ENCODE data around the gene TRIP10.

The TRIP10 gene

GRCh38 chr19:6765738-6766356 is 26.4 kb downstream of the TRIP10 start:
- TF ChIP-seq, protein P1, sequence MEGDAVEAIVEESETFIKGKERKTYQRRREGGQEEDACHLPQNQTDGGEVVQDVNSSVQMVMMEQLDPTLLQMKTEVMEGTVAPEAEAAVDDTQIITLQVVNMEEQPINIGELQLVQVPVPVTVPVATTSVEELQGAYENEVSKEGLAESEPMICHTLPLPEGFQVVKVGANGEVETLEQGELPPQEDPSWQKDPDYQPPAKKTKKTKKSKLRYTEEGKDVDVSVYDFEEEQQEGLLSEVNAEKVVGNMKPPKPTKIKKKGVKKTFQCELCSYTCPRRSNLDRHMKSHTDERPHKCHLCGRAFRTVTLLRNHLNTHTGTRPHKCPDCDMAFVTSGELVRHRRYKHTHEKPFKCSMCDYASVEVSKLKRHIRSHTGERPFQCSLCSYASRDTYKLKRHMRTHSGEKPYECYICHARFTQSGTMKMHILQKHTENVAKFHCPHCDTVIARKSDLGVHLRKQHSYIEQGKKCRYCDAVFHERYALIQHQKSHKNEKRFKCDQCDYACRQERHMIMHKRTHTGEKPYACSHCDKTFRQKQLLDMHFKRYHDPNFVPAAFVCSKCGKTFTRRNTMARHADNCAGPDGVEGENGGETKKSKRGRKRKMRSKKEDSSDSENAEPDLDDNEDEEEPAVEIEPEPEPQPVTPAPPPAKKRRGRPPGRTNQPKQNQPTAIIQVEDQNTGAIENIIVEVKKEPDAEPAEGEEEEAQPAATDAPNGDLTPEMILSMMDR (IDR thresholded peaks at IDR 0.05), result no peak

DNA sequence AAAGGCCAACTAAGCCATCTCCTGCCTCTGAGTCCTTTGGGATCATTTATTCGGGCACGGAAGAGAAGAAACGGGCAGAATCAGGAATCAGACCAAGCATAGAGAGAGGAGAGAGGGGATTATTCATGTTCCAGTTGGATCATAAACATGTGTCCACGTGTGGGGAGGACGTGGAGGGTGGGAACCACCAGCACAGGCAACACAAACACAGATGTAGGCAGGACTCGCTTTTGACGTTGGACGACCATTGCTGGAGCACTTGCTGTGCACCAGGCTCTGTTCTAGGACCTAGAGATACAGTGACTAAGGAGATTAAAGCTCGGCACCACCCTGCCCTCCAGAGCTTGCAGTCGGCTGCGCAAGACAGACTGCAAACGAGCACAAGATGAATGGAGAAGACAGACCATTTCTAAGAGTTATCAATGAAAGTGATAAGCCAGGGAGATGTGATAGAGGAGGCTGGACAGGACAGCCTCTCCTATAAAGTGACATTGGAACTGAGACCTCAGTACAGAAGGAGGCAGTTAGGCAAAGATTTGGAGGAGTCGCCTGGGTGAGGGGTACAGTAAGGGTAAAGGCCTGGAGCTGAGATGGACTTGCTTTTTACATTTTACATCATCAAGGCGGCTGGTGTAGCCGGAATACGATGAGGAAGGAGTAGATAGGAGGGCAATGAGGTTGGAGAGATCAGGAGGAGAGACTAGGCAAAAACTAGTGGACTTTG is 27.0 kb downstream of the TRIP10 start:
- TF ChIP-seq, protein P1 (IDR thresholded peaks at IDR 0.05), result no peak

- TF ChIP-seq, protein P1 (IDR thresholded peaks at IDR 0.05), result no peak
These were observed 27.5 kb downstream of the TRIP10 start for GRCh38 chr19:6767081-6767356.

GRCh38 chr19:6767357-6768235 is 28.1 kb downstream of the TRIP10 start, which contains the start of gene SH2D3A:
Gene SH2D3A (minus strand): TSS chr19:6767435. CDS start chr19:6763748, 3,687 bp downstream.
- TF ChIP-seq, protein P1 (IDR thresholded peaks at IDR 0.05), result no peak

- TF ChIP-seq, protein P1 (IDR thresholded peaks at IDR 0.05), result no peak
These were observed 28.8 kb downstream of the TRIP10 start for GRCh38 chr19:6768236-6768785.

DNA sequence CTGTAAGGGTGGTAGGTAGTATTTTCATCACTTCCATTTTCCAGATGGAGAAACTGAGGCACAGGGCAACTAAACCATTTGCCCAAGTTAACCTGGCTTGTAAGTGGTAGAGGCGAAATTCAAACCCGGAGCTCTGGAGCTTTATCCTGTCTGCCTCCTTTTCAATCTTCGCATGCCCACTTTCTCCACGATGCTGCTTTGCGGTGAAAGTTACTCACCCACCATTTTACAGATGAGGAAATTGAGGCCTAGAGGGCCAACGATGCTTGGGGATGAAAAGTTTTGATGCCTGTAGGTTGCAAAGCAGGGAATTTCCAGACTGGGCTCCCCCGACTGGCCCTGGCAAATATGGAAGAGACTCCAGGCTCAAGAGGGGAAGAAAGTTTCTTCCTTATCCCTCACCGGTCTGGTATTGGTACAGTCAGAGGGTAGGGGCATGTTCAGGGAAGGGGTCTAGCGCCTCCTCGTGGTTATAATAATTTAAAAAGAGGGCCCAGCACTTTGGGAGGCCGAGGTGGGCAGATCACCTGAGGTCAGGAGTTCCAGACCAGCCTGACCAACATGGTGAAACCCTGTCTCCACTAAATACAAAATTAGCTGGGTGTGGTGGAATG is 29.6 kb downstream of the TRIP10 start:
- TF ChIP-seq, protein P1 (IDR thresholded peaks at IDR 0.05), result no peak; the same call in 1 of the 2 replicates
